Frontal cortex (tissue), 4 donors: ENCODE measurements around the gene FAM111A. TPM values are rescaled to one million over a fixed set of nuclear protein-coding genes. Genes with fewer than 3 reads are reported as not detected.
"Not testable (repeated sequence)": the region's sequence is repeated elsewhere in the genome, so short reads cannot be mapped to it uniquely, and the experiment has no call there.

Source experiments
- DNase-seq, 2 donors: peaks; one replicate each; pipeline ENCODE4 v3.0.0; 2012; ENCODE audit warnings: low spot score in 2 of 2
- FAIRE-seq: peaks from 2 replicates; lab custom pipeline; 2012; peaks lifted over from hg19 to GRCh38; lab: Jason Lieb, UNC
- total RNA-seq: library from RNA; depleted of rRNA; stranded (reverse); fragments of >200 nt; gene quantifications from one replicate; pipeline ENCODE4 v1.2.3, GENCODE V29; 2014
- donor health status: control.
- donor health status: control.
- donor health status: control.

The FAM111A gene, protein sequence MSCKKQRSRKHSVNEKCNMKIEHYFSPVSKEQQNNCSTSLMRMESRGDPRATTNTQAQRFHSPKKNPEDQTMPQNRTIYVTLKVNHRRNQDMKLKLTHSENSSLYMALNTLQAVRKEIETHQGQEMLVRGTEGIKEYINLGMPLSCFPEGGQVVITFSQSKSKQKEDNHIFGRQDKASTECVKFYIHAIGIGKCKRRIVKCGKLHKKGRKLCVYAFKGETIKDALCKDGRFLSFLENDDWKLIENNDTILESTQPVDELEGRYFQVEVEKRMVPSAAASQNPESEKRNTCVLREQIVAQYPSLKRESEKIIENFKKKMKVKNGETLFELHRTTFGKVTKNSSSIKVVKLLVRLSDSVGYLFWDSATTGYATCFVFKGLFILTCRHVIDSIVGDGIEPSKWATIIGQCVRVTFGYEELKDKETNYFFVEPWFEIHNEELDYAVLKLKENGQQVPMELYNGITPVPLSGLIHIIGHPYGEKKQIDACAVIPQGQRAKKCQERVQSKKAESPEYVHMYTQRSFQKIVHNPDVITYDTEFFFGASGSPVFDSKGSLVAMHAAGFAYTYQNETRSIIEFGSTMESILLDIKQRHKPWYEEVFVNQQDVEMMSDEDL
- 7.3 TPM for total RNA-seq

DNA sequence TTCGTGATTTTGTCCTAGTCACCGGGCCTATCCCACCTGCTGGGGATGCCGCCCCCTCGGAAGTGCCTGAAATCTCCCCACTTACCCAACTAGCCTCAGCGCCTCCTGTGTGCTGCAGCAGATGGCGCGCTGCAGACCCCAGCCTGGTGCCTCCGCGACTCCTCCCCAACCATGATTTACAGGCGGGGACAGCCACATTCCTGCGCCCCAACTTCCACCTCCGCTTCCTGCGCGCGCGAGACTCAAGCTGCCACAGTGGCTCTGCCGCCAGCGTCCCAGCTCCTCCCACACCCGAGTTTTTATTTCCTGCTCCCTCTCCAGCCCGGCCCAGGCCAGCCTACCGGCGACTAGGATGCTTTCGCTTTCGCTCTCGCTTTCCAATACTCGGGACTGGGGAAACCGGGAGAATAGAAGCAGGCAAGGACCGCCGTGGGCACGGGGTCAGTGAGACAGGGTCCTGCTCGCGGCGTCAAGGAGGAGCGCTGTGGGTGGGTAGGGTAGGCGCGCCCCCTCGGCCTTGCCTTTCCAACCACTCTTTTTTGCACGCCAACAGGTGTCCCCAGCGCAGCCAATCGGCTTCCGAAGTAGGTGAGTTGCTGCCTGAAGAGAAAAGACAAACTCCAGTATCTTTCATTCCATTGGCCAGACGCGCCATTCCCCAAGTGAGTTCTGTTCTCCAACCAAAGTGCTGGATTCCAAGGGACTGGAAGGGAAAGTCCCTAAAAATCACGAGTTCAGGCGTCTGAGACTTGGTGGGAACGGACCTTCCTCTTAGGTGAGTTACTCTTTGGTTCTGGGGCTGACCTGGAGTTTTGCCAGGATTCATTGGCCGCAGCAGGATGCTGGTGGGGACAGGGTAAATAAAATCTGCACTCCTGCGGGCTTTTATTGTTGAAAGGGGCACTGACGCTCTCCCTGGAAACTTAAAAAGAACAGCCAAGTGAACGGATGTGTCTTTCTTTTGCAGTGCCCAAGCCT lies at the start of gene FAM111A:
TSS of gene FAM111A (plus strand) at position 327 of the 978 bp plus-strand sequence. CDS start 6,017 bp downstream, outside the sequence.
- DNase-seq: peak; percentile 63 to 76
- FAIRE-seq: no peak

DNA sequence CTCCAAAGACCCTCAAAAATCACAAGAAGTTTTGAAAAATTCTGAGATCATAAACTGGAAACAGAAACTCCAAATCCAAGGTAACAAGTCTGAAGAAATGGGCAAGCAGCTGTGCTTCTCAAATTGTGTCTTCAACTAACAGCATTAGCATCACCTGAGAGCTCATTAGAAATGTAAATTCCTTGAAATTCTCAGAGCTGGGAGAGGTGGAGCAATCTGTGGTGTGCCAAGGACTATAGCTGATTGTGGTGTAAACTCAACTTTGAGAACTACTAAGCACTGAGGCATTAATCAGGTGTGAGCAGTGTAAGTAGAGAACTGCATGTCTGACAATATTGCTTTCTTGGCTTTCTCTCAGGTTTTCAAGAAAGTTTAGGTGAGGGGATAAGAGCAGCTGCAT lies 49.1 kb upstream of the FAM111A start:
- DNase-seq, FAIRE-seq: not testable (repeated sequence)

DNA sequence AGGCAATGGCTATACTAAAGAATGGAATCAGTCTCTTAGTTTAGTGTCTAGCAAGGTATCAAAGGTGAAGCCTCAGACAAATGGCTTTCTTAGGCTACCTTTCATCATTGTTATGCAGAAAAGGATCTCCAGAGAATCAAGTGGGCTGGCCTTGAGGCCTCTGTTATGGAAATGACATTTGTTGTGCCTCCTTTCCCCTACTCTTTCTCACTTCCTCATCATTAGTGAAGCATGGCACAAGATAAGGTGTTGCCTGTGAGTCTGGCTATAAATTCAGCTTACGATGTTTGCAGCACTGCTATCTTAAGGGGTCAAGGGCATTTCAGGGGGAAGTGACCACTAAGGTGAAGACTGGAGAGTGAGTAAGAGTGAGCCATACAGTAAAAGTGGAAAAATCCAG lies 47.4 kb upstream of the FAM111A start:
- not testable (repeated sequence) for DNase-seq, FAIRE-seq

DNA sequence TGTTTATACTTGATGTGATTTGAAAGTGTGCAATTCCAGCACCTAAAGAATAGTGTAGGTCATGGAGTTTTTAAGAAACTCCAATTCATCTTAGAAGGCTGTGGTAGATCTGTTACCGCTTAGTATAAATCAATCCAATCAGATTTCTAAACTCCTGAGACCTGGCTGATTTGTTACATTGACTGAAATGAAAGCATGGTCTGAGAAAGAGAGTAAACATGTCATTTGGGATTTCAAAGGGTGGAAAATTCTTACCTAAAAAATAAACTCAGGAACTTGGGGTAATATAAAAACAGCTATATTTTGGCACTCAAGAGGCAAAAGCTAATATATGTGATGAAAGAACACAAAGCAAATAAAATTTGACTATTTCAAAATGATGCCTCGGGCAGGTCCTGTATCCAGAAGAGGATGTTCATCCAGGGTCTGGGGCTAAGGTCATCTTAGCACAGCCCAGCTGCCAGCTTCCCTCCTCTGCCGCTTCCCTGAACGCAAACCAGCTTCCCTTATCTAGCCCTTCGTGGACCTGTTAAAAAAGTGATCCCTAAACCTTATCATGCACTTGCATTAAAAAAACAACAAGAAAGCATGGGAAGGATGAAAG lies 46.6 kb upstream of the FAM111A start:
- DNase-seq, FAIRE-seq: not testable (repeated sequence)

DNA sequence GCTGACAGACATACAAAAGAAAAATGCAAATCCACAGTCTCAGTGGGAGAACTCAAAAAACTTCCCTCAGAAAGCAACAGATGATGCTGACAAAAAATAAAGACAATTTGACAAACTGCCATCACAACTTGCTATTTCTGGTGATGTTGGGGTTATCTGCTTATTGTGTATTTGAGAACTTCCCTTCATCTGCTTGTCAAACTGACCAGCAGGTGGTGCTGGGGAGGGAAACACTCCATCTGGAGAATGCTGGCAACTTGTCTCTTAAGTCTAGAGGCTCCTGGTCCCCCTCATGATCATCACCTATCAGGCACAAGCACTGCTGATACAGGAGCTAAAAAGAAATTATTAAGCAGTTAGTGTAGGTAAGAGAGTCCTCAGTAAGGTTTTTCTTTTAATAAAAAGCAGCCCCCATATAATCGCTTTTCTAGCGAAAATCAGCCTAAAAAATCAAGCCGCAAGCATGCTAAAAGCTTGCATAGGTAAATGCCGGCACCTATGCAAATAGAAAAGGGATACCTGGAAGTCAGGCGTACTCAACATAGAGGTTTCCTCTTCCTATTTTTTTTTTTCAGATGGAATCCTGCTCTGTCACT lies 45.4 kb upstream of the FAM111A start:
- no peak for FAIRE-seq

DNA sequence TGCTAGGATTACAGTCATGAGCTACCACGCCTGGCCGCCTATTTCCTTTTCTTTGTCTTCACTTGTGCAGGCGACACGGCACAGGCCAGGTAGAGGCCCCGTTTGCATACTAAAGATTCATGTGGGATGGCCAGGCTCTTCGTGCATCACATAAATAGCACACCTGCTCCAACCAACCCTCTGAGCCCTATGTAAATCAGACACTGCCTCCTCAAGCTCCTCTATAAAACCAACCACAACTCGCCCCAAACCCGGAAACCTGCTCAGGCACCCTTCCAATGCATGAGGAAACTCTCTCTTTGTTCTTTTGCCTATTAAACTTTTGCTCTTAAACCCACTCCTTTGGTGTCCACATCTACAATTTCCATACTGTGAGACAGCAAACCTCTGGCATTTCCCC lies 44.7 kb upstream of the FAM111A start:
- not testable (repeated sequence) for DNase-seq, FAIRE-seq

More for the DNA sequence above, 45.4 kb upstream of the FAM111A start:
- peak in 1 of 2 donors; percentile 7 for DNase-seq

DNA sequence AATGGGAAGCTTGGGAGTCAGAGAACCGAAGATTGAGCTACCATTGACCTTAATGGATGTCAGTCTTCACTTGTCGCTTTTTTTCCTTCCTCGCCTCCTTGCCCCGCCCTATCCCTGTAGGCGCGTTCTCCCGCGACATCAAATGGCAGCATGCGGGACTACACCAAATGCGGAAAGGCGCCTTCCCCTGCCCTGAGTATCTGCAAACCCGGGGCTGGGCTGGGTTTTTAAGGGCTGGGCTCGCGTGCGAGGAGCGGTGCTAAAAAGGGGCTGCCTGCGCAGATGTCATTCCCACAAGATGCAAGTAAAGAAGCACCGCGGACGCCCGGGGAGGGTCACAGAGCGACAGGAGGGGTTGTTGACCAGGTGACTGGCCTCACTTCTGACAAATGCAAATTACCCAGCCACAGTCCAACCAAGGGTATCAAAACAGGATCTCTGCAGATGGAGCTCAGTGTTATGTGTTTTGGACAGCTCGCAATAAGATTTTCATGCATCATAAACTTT lies 40.3 kb upstream of the FAM111A start:
- FAIRE-seq (no peak), DNase-seq (peak in 1 of 2 donors; percentile 40)

DNA sequence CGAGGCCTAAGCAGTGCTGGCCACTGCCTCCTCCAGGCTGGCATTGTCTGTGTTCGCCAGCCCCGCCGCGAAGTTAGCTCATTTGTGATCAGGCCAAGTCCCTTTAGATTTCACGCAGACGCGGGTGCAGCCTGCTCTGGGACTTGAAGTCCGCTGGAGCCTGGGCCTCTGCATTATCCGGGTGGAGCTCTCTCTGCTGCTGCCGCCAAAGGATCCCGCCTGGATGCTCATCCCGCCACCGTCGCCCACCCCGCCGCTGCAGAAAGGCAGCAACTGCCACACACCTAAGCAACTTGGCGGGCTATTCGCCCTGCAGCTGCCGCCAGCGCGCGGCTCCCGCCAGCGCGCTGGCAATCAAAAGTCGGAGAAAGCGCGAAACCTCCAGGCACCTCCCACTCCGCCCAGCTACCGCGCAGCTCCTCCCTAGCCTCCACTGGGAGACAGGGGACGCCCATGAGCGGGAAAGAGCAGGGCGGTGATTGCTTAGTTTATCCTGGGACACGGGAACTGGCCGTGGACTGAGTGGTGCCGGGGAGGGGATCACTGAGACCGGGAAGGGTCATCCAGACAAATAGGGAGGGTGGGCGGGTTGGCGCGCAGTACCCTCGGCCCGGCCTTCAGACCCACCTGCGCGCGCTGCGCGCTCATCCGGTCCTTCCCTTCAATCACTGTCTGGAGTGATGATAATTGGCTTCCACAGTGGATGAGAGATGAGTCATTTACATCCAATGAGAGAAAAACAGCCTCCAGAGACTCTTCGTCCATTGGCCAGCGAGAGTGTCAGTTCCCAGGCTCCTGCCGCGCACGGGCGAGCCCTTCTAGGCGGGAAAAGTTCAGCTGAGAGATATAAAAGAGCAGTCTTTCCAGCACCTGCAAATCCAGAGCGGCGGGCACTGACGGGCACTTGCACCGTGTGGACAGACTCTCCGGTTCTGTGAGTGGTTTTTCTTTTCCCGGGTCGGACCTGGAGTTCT lies 36.0 kb upstream of the FAM111A start, which contains the start of gene FAM111B:
TSS of gene FAM111B (plus strand) at position 875 of the 974 bp plus-strand sequence. CDS start 2,389 bp downstream, outside the sequence.
- no peak for FAIRE-seq
- DNase-seq: peak; percentile 72 to 81

DNA sequence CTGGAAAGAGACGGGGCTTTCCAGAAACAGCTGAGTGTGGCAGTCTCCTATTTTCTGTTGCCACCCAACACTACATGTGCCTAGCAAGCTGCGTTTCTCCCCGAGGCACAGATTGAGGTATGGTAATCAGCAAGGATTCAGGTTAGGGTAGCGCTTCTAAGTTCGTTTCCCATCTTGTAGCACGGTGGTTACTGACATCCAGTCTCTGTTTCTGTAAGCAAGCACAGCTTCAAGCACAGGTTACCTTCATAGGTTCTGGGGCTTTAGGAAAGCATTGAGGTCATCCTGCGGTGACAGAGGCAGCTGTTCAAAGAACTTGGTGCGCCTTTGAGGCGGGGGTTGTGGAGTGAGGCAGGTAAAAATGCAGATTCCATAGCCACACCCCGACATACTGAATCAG lies 34.9 kb upstream of the FAM111A start:
- not testable (repeated sequence) for FAIRE-seq

DNA sequence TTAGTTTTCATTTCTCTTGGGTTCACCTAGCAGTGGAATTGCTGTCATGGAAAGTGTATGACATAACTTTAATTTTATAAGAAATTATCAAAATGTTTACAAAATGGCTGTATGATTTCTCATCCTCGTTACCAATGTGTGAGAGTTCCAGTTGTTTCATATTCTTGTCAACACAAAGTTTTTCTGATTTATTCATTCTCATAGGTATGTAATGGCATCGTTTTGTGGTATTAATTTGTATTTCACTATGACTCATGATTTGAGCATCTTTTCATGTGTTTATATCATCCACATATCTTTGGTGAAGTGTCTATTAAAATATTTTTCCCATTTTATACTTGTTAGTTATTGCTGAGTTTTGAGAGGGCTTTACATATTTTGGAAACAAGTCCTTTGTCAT lies 30.2 kb upstream of the FAM111A start:
- DNase-seq (no peak), FAIRE-seq (no peak)

More for the DNA sequence above, 34.9 kb upstream of the FAM111A start:
- DNase-seq: not testable (repeated sequence)

DNA sequence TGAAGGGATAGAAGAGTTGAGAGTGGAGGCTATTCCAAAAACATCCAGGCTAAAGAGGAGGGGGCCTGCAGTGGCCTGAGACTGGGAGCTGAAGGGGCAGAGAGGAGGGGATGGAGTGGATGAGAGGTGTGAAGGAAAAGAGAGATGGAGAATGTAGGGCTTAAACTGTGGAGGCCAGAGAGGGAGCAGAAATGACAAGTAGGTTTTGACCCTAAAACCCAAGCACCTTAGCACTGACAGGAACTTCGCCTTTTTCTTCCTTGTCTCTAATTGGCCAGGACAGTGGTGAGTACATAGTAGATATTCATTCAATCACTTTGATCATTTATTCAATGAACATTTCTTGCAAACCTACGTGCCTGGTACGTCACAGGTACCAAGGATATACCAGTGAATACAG lies 28.3 kb upstream of the FAM111A start:
- FAIRE-seq (no peak), DNase-seq (no peak)

DNA sequence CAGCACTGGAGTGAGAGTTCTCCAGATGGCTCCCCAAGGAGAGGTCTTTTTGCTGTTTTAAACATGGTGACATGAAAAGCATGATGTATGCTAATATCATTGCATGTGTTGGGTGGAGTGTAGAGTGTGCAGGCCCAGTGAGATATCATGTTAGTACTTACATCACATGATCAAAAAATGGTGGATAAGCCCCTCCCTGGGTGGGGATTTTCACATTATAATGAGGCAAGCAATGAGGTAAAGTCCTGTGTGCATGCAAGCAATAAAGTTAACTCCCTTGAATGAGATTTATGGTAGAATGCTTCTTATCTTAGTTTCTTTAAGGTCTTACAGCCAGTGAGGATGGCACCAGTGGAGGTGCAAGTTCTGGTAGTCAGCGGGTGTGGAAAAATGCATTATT lies 27.1 kb upstream of the FAM111A start:
- FAIRE-seq (no peak), DNase-seq (no peak)

DNA sequence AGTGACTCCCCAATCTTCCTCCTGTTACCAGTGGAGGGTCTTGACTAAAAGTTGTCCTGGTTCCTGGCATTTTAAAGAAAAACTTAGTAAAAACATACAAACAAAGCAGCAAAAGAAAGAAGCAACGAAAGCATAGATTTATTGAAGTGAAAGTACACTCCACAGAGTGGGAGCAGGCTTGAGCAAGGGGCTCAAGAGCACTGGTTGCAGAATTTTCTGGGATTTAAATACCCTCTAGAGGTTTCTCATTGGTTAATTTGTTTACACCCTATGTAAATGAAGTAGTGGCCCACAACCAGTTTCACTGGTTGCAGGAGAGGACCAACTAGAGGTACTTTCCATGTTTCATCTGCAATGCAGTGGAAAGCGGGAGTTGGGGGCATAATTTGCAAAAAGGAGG lies 24.9 kb upstream of the FAM111A start:
- no peak for FAIRE-seq

DNA sequence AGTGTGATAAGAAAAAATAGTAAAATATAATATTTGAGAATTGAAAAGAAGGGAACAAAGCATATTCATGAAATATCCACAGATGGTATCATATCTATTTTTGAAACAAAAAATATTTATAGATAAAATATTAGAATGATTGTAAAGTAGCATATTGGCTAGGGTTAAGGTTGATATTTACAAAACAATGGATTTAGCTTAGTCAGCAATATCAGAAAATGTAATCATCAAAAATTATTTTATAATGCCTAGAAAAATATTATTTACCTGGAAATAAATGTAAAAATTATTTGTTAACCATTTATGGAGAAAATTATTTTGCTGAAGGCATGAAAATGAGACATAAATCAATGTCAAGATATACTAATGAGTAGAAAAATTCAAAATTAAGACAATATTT lies 22.8 kb upstream of the FAM111A start:
- peak; percentile 8 for FAIRE-seq
- DNase-seq: no peak

More for the DNA sequence above, 24.9 kb upstream of the FAM111A start:
- DNase-seq: no peak

DNA sequence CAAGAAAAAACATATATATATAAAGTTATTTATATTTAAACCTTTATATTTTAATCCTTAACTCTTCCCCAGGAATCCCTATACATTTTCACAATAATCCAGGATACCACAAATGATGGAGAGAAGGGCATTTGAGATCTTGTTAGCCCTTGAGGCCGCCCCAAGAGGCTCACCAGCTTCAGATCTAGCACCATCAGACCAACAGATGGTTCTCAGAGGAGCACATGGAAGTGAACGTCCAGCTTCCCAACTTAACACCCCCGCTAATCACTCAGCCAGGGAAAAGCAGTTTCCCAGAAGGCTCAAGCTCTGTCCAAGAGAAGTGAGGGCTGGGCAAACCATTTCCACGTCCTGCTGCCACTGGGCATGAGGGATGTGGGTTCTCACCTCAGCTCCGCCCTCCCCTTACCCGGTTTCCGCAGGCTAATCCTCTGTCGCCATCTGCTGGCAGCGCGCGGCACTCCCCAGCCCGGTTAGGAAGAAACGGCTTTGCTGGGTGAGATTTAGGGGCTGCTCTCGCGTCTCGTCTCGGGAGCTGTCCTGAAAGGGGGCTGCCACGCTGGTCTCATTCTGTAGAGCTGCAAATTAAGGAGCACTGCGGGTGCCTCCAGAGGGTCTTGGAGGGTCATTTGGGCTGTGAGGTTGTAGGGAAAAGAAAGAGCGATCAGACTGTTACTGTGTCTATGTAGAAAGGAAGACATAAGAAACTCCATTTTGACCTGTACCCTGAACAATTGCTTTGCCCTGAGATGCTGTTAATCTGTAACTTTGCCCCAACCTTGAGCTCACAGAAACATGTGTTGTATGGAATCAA lies 6.8 kb upstream of the FAM111A start:
- peak in 1 of 2 donors; percentile 67 for DNase-seq
- FAIRE-seq: no peak

DNA sequence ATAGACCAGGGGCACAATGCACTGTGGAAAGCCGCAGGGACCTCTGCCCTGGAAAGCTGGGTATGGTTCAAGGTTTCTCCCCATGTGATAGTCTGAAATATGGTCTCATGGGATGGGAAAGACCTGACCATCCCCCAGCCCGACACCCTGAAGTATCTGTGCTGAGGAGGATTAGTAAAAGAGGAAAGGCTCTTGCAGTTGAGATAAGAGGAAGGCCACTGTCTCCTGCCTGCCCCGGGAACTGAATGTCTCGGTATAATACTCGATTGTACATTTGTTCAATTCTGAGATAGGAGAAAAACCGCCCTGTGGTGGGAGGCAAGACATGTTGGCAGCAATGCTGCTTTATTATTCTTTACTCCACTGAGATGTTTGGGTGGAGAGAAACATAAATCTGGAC lies 6.1 kb upstream of the FAM111A start:
- not testable (repeated sequence) for DNase-seq, FAIRE-seq

DNA sequence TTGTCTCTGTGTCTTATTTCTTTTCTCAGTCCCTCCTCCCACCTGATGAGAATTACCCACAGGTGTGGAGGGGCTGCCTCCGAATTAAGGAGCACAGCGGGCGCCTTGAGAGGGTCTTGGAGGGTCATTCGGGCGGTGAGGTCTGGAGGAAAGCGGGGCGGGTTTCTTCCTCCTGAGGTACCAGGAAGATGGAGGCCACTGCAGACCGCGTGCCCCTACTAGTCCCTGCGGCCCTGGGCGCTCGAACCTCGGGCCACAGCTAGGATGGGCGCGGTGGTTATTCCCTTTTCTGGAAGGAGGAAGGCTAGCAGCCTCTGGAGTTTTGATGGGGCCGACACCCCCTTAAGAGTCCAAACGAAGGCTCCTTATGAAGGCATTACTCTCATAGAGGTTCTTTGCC lies 5.5 kb upstream of the FAM111A start:
- FAIRE-seq (no peak), DNase-seq (no peak)
